H1 (cell line): ENCODE measurements around the gene FHAD1.

ENCODE experiments used
- CEBPB ChIP-seq: IDR thresholded peaks from 2 replicates; pipeline ENCODE4 v1.6.1; 2012; ENCODE audit warnings: low read depth, low read length
- CHD1 ChIP-seq: IDR thresholded peaks from 2 replicates; pipeline ENCODE4 v1.6.1; 2012; ENCODE audit warnings: low read depth, low read length, improper control_type of control experiment
- CTCF ChIP-seq, 3 experiments: IDR thresholded peaks; 1 replicate in 2 of 3; 2 replicates in 1 of 3; pipeline versions ENCODE4 v1.5.1 to v1.6.1; 2011; ENCODE audit warnings: low read length in 3 of 3, mild to moderate bottlenecking in 3 of 3, inconsistent platforms in 2 of 3, low read depth in 1 of 3, moderate library complexity in 1 of 3; ENCODE audit not compliant: insufficient read depth in 1 of 3; ENCODE audit errors: control extremely low read depth in 1 of 3
- EP300 ChIP-seq, 2 experiments: IDR thresholded peaks; 1 replicate in 1 of 2; 2 replicates in 1 of 2; pipeline ENCODE4 v1.6.1; 2011 to 2012; ENCODE audit warnings: low read depth in 2 of 2, low read length in 2 of 2, mild to moderate bottlenecking in 2 of 2, borderline replicate concordance in 1 of 2, inconsistent platforms in 1 of 2, moderate library complexity in 1 of 2
- EZH2 ChIP-seq: fragments of 200-600 bp; sonication (generic); IDR thresholded peaks from 2 replicates; pipeline ENCODE4 v1.7.1; 2012; ENCODE audit warnings: low read depth, mild to moderate bottlenecking, moderate library complexity, low read length, inconsistent platforms; ENCODE audit not compliant: severe bottlenecking
- GTF2F1 ChIP-seq: IDR thresholded peaks from 2 replicates; pipeline ENCODE4 v1.6.1; 2012; ENCODE audit warnings: low read depth, low read length, improper control_type of control experiment, borderline replicate concordance
- HDAC6 ChIP-seq: IDR thresholded peaks from one replicate; pipeline ENCODE4 v1.7.1; 2012; ENCODE audit warnings: low read depth, mild to moderate bottlenecking, inconsistent platforms, low read length, moderate library complexity
- POLR2A ChIP-seq, 2 experiments: IDR thresholded peaks; 1 replicate in 1 of 2; 2 replicates in 1 of 2; pipeline ENCODE4 v1.6.1; 2011; ENCODE audit warnings: low read depth in 2 of 2, low read length in 2 of 2, mild to moderate bottlenecking in 2 of 2; ENCODE audit errors: control extremely low read depth in 1 of 2
- POLR2AphosphoS5 ChIP-seq: IDR thresholded peaks from 2 replicates; pipeline ENCODE4 v1.6.1; 2011; ENCODE audit warnings: low read depth, low read length
- TEAD4 ChIP-seq: IDR thresholded peaks from 2 replicates; pipeline ENCODE4 v1.6.1; 2012; ENCODE audit warnings: low read depth, low read length, inconsistent platforms, mixed read lengths

- TF ChIP-seq HDAC6, result no peak
- TF ChIP-seq GTF2F1, result no peak
- no peak for TF ChIP-seq CTCF (IDR thresholded peaks at IDR 0.05; ENCODE audit: control extremely low read depth in 1 of 3, insufficient read depth in 1 of 3, low read depth in 1 of 3, low read length in 3 of 3)
- TF ChIP-seq CHD1, result no peak
- TF ChIP-seq TEAD4, result no peak
- TF ChIP-seq EP300 (IDR thresholded peaks at IDR 0.05; ENCODE audit: borderline replicate concordance in 1 of 2, low read depth in 2 of 2, low read length in 2 of 2), result no peak
- no peak for TF ChIP-seq EZH2
- no peak for TF ChIP-seq CEBPB
- TF ChIP-seq POLR2A (IDR thresholded peaks at IDR 0.05; ENCODE audit: control extremely low read depth in 1 of 2, low read depth in 2 of 2, low read length in 2 of 2), result no peak
- no peak for TF ChIP-seq POLR2AphosphoS5
Observed at GRCh38 chr1:15424146-15424667, 177.2 kb downstream of the FHAD1 start.
